ELF-1 (cell line): ENCODE measurements around the gene LYPD4.
"Not testable (repeated sequence)": the region's sequence is repeated elsewhere in the genome, so short reads cannot be mapped to it uniquely, and the experiment has no call there.

Source experiments
- DNase-seq: peaks from one replicate; pipeline ENCODE4 v3.0.0-alpha.2; 2016; ENCODE audit warnings: low read depth, low spot score

The LYPD4 gene

GRCh38 chr19:41799444-41800000 is 45.0 kb downstream of the LYPD4 start:
- no peak for DNase-seq

GRCh38 chr19:41796901-41797300 is 47.6 kb downstream of the LYPD4 start:
- no peak for DNase-seq

GRCh38 chr19:41796362-41796761 is 48.1 kb downstream of the LYPD4 start, which contains the start of gene CEACAM3:
Gene CEACAM3, plus strand, starts transcription at chr19:41796587. Its CDS starts 91 bp downstream, at chr19:41796678.
- no peak for DNase-seq

GRCh38 chr19:41795031-41795461 is 49.4 kb downstream of the LYPD4 start:
- DNase-seq, result peak; percentile 23

GRCh38 chr19:41793414-41793727 is 51.1 kb downstream of the LYPD4 start:
- DNase-seq, result no peak

GRCh38 chr19:41792513-41793413 is 51.7 kb downstream of the LYPD4 start:
- DNase-seq, result peak; percentile 50

- not testable (repeated sequence) for DNase-seq
Observed at GRCh38 chr19:41789053-41789452, 55.4 kb downstream of the LYPD4 start.

- DNase-seq, result not testable (repeated sequence)
Observed at GRCh38 chr19:41788518-41788917, 56.0 kb downstream of the LYPD4 start.
